Measurements from ENCODE around the gene PSMD3.

GRCh38 chr17:39979893-39980350, 685 bp upstream of the PSMD3 start:
- TF ChIP-seq EZH2phosphoT487 (IDR thresholded peaks at IDR 0.05; ENCODE audit: low read depth, severe bottlenecking, unreplicated experiment) (no peak), CTCF (IDR thresholded peaks at IDR 0.05; ENCODE audit: poor library complexity) (peak; percentile 20), EZH2 (IDR thresholded peaks at IDR 0.05; ENCODE audit: borderline replicate concordance) (no peak)
